HL-60 (cell line): ENCODE data around the gene DUS2.
A peak's percentile ranks its signal among the peaks of the same experiment; 100 is the strongest.

Experiments
- DNase-seq, 2 experiments: peaks; one replicate each; pipeline ENCODE4 v3.0.0-alpha.2; 2010 to 2020; ENCODE audit warnings: low read depth in 1 of 2, low spot score in 1 of 2
- H3K27ac ChIP-seq: fragments of 250-450 bp; sonication (Bioruptor Pico); replicated peaks from 2 replicates; pipeline ENCODE4 v1.5.1; 2020; ENCODE audit warnings: mild to moderate bottlenecking, moderate library complexity
- H3K27me3 ChIP-seq: fragments of 250-450 bp; sonication (Bioruptor Pico); 2 replicates; pipeline ENCODE4 v1.5.1; 2021; ENCODE audit warnings: mild to moderate bottlenecking, moderate library complexity; ENCODE audit not compliant: insufficient read depth, poor library complexity, severe bottlenecking
- H3K4me3 ChIP-seq: replicated peaks from 2 replicates; pipeline ENCODE4 v1.5.1; 2011; ENCODE audit warnings: mild to moderate bottlenecking, control low read depth, low read length; ENCODE audit not compliant: insufficient read depth
- GABPA ChIP-seq: IDR thresholded peaks from 2 replicates; pipeline ENCODE4 v1.6.1; 2012; ENCODE audit warnings: low read depth
- POLR2AphosphoS5 ChIP-seq: IDR thresholded peaks from 2 replicates; pipeline ENCODE4 v1.6.1; 2012; ENCODE audit warnings: low read depth
- SPI1 ChIP-seq: IDR thresholded peaks from 2 replicates; pipeline ENCODE4 v1.6.1; 2012; ENCODE audit warnings: low read depth, mild to moderate bottlenecking, borderline replicate concordance
- TF ChIP-seq, protein P1 (sequence below): IDR thresholded peaks from 2 replicates; pipeline ENCODE4 v1.6.1; 2012; ENCODE audit warnings: low read depth; ENCODE audit not compliant: insufficient replicate concordance
- TF ChIP-seq, protein P2 (sequence below): IDR thresholded peaks from one replicate; pipeline ENCODE4 v1.5.1; 2011; ENCODE audit warnings: low read length, control low read depth, inconsistent platforms; ENCODE audit not compliant: insufficient read depth

DUS2 gene

DNA sequence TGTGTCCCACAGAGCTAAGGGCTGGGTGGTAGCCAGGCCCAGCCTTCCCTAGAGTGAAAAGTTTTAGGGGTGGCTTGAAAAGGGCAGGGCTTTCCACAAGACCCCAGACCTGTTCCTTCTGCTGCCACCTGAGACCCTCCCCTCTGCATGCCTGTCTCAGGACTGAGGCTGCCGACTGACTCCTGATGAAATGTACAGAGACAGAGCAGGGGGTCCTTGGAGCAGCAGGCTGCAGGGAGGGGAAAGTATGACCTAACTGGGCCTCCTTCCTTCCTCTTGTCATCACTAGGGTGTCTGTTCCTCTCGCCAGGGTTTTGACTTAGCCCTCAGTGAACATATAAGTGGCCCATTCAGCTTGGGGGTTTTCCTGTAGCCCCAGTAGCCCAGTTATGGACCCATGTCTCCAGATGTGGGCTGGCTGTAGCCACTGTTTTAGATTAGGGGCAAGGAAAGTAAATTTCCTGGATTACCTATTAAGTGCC lies 47.2 kb downstream of the DUS2 start:
- Histone ChIP-seq H3K4me3 (no peak overlapping the region), H3K27me3 (no peaks in the 10 kb centered on the region), H3K27ac (peak overlapping the region; percentile 38; the same call in 1 of the 2 replicates)
- TF ChIP-seq, protein P1, sequence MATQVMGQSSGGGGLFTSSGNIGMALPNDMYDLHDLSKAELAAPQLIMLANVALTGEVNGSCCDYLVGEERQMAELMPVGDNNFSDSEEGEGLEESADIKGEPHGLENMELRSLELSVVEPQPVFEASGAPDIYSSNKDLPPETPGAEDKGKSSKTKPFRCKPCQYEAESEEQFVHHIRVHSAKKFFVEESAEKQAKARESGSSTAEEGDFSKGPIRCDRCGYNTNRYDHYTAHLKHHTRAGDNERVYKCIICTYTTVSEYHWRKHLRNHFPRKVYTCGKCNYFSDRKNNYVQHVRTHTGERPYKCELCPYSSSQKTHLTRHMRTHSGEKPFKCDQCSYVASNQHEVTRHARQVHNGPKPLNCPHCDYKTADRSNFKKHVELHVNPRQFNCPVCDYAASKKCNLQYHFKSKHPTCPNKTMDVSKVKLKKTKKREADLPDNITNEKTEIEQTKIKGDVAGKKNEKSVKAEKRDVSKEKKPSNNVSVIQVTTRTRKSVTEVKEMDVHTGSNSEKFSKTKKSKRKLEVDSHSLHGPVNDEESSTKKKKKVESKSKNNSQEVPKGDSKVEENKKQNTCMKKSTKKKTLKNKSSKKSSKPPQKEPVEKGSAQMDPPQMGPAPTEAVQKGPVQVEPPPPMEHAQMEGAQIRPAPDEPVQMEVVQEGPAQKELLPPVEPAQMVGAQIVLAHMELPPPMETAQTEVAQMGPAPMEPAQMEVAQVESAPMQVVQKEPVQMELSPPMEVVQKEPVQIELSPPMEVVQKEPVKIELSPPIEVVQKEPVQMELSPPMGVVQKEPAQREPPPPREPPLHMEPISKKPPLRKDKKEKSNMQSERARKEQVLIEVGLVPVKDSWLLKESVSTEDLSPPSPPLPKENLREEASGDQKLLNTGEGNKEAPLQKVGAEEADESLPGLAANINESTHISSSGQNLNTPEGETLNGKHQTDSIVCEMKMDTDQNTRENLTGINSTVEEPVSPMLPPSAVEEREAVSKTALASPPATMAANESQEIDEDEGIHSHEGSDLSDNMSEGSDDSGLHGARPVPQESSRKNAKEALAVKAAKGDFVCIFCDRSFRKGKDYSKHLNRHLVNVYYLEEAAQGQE = no peak
- TF ChIP-seq GABPA (no peak), SPI1 (no peak), POLR2AphosphoS5 (no peak)
- TF ChIP-seq, protein P2, sequence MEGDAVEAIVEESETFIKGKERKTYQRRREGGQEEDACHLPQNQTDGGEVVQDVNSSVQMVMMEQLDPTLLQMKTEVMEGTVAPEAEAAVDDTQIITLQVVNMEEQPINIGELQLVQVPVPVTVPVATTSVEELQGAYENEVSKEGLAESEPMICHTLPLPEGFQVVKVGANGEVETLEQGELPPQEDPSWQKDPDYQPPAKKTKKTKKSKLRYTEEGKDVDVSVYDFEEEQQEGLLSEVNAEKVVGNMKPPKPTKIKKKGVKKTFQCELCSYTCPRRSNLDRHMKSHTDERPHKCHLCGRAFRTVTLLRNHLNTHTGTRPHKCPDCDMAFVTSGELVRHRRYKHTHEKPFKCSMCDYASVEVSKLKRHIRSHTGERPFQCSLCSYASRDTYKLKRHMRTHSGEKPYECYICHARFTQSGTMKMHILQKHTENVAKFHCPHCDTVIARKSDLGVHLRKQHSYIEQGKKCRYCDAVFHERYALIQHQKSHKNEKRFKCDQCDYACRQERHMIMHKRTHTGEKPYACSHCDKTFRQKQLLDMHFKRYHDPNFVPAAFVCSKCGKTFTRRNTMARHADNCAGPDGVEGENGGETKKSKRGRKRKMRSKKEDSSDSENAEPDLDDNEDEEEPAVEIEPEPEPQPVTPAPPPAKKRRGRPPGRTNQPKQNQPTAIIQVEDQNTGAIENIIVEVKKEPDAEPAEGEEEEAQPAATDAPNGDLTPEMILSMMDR = no peak
- no peak for DNase-seq

DNA sequence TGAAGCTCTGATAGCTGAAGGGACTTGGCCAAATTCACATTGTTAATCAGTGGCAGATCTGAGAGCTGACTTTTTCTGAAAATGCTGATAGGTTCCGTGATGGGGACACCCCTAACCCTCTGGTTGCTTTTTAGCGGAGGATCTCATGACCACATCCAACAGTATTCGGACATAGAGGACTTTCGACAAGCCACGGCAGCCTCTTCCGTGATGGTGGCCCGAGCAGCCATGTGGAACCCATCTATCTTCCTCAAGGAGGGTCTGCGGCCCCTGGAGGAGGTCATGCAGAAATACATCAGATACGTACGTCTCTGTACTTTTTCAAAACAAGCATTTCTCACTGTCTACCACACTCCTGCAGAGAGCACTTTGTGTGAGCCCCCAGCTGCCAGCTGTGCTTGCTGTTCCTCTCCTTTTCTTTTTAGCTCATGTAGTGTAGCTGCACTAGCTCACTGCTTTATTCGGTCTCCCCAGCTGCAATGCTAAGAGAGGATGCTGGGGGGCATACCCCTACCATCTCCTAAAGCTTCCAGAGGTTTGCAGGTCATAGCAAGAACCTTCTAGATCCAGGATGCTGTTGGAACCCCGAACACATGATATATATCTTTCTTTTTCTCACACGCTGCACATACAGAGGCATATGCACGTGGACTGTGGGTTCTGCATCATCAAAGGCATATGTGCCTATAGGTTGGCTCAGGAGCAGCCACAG lies 47.9 kb downstream of the DUS2 start:
- Histone ChIP-seq H3K4me3 (no peak overlapping the region), H3K27ac (no peak overlapping the region), H3K27me3 (no peaks in the 10 kb centered on the region)
- DNase-seq = no peak
- TF ChIP-seq SPI1 (no peak), POLR2AphosphoS5 (no peak), GABPA (no peak)
- TF ChIP-seq, protein P2 = no peak
- TF ChIP-seq, protein P1 = no peak

DNA sequence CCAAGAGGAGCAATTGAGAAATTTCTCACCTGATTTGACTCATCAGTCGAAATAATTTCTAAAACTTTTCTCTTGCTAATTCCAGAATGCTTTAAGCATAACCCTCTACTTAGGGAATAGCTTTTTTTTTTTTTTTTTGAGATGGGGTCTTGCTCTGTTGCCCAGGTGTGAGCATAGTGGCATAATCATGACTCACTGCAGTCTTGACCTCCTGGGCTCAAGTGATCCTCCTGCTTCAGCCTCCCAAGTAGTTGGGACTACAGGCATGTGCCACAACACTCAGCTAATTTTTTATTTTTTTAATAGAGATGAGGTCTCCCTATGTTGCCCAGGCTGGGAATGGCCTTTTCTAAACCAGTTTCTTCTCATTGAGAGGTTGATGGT lies 48.4 kb downstream of the DUS2 start:
- Histone ChIP-seq H3K4me3 (no peak overlapping the region), H3K27me3 (no peaks in the 10 kb centered on the region), H3K27ac (no peak overlapping the region)
- TF ChIP-seq POLR2AphosphoS5 (no peak), SPI1 (no peak), GABPA (no peak)
- TF ChIP-seq, protein P2 = no peak
- TF ChIP-seq, protein P1 = no peak
- no peak for DNase-seq
